Measurements from ENCODE around the gene REEP3. TPM values are rescaled to one million over a fixed set of nuclear protein-coding genes. Genes with fewer than 3 reads are reported as not detected.

The REEP3 gene
- total and polyA plus RNA-seq, 2 of the 4 experiments (the other 2 are of a cell fraction): 11.7 to 28.9 TPM

GRCh38 chr10:63596924-63597323, 75.7 kb downstream of the REEP3 start:
- ChIA-PET POLR2A (ENCODE audit: unreplicated experiment) (no interaction called here), CTCF (interaction anchor here (0.9 kb wide), 1 partner anchor 10 kb away, joined by 3 read pairs; no protein-coding TSS in a partner anchor)
- no peak overlapping the region for H2BK5ac ChIP-seq (ENCODE audit: low read depth, low read length, poor library complexity, severe bottlenecking)
- H4K5ac ChIP-seq (ENCODE audit: low read depth, low read length): no peak overlapping the region
- H4K20me1 ChIP-seq (ENCODE audit: insufficient read depth, low read length): no peaks in the 10 kb centered on the region
- H2AFZ ChIP-seq (replicated peaks; ENCODE audit: low read length, poor library complexity): no peak overlapping the region
- intact Hi-C loops (cut with micrococcal nuclease) (no loop called here), dilution Hi-C loops (cut with HindIII; ENCODE audit: low sequenced_read_pairs, unreplicated experiment) (no loop called here), in situ Hi-C loops (cut with MboI; ENCODE audit: low sequenced_read_pairs) (no loop called here)
- H3K4me2 ChIP-seq (ENCODE audit: low read depth, low read length): no peak overlapping the region
- H3K4me3 ChIP-seq (ENCODE audit: insufficient read depth, low read depth, low read length): no peak overlapping the region
- H2BK15ac ChIP-seq (ENCODE audit: low read depth, low read length): no peak overlapping the region
- H3K27ac ChIP-seq (ENCODE audit: insufficient read depth, low read length): no peak overlapping the region
- no peak for ATAC-seq (ENCODE audit: low read depth)
- peaks cover 10% of the 10 kb centered on the region; the same call in 1 of the 2 replicates for H3K36me3 ChIP-seq (ENCODE audit: control insufficient read depth, insufficient read depth, low read length)
- H2BK120ac ChIP-seq (ENCODE audit: low read depth, low read length): no peak overlapping the region
- no peak overlapping the region for H3K18ac ChIP-seq (ENCODE audit: low read depth, low read length)
- H3K23ac ChIP-seq (ENCODE audit: low read depth, low read length): no peak overlapping the region
- H2AK9ac ChIP-seq (replicated peaks; ENCODE audit: low read depth, low read length, poor library complexity): no peak overlapping the region
- H4K91ac ChIP-seq (ENCODE audit: insufficient read depth, low read depth, low read length): no peak overlapping the region
- H3K56ac ChIP-seq (ENCODE audit: extremely low read depth, insufficient read depth, low read length): no peak overlapping the region
- H3K4ac ChIP-seq (ENCODE audit: low read depth, low read length): no peak overlapping the region
- no peak overlapping the region for H3K14ac ChIP-seq (replicated peaks; ENCODE audit: low read depth, low read length)
- H3K27me3 ChIP-seq (ENCODE audit: control insufficient read depth, insufficient read depth, low read length): no peaks in the 10 kb centered on the region
- TF ChIP-seq MAZ (IDR thresholded peaks at IDR 0.05; ENCODE audit: borderline replicate concordance, low read depth, low read length): no peak
- no peak for TF ChIP-seq SMC3 (IDR thresholded peaks at IDR 0.05; ENCODE audit: low read depth, low read length)
- TF ChIP-seq BHLHE40 (IDR thresholded peaks at IDR 0.05; ENCODE audit: low read depth, low read length): no peak
- no peak for TF ChIP-seq FOS (IDR thresholded peaks at IDR 0.05; ENCODE audit: low read depth, low read length)
- TF ChIP-seq MAFK (IDR thresholded peaks at IDR 0.05; ENCODE audit: low read depth, low read length): no peak
- TF ChIP-seq NFE2L2 (IDR thresholded peaks at IDR 0.05; ENCODE audit: low read depth, low read length): no peak
- no peak for TF ChIP-seq CEBPB (IDR thresholded peaks at IDR 0.05; ENCODE audit: low read depth, low read length)
- TF ChIP-seq RCOR1 (IDR thresholded peaks at IDR 0.05; ENCODE audit: insufficient replicate concordance, low read length): no peak
- no peak for TF ChIP-seq CTCF (conservative IDR thresholded peaks at IDR 0.05; ENCODE audit: low read depth, low read length)
- TF ChIP-seq RFX5 (IDR thresholded peaks at IDR 0.05; ENCODE audit: low read depth, low read length): no peak
- TF ChIP-seq MXI1 (IDR thresholded peaks at IDR 0.05; ENCODE audit: borderline replicate concordance, low read depth, low read length): no peak
- TF ChIP-seq POLR2A (IDR thresholded peaks at IDR 0.05; ENCODE audit: low read depth, low read length): no peak
- TF ChIP-seq, protein P1, sequence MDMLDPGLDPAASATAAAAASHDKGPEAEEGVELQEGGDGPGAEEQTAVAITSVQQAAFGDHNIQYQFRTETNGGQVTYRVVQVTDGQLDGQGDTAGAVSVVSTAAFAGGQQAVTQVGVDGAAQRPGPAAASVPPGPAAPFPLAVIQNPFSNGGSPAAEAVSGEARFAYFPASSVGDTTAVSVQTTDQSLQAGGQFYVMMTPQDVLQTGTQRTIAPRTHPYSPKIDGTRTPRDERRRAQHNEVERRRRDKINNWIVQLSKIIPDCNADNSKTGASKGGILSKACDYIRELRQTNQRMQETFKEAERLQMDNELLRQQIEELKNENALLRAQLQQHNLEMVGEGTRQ (IDR thresholded peaks at IDR 0.05; ENCODE audit: low read depth, low read length): no peak
- TF ChIP-seq RAD21 (IDR thresholded peaks at IDR 0.05; ENCODE audit: low read length): no peak
- no peak for TF ChIP-seq ELK1 (IDR thresholded peaks at IDR 0.05; ENCODE audit: borderline replicate concordance, low read depth, low read length)
- BruUV-seq (replicated peaks): no TSS peak
- peaks cover 12 to 31% of the 10 kb centered on the region in 2 experiments for H3K79me1 ChIP-seq (ENCODE audit: low read depth in 1 of 2, low read length in 2 of 2)
- H3K9ac ChIP-seq (ENCODE audit: low read depth, low read length): no peak overlapping the region
- DNase-seq: no peak
- H3K9me1 ChIP-seq (ENCODE audit: insufficient read depth, low read length): peaks cover 3% of the 10 kb centered on the region; the same call in 1 of the 2 replicates
- H2BK20ac ChIP-seq (ENCODE audit: low read depth, low read length): no peak overlapping the region
- no peaks in the 10 kb centered on the region for H3K9me3 ChIP-seq (ENCODE audit: control insufficient read depth, insufficient read depth, low read length)
- H2AK5ac ChIP-seq (ENCODE audit: low read depth, low read length): no peak overlapping the region
- no CpG with 5 or more reads among the region's 4 CpGs for WGBS, 2 experiments (ENCODE audit: extremely low coverage in 2 of 2, insufficient read length in 1 of 2)
- no peak overlapping the region for H4K8ac ChIP-seq (ENCODE audit: low read depth in 2 of 2, low read length in 2 of 2)
- H3K4me1 ChIP-seq (ENCODE audit: control insufficient read depth, insufficient read depth, low read length): no peaks in the 10 kb centered on the region

Data from IMR-90 (cell line).